ENCODE data around the gene ZNF473.
"Not testable (repeated sequence)": the region's sequence is repeated elsewhere in the genome, so short reads cannot be mapped to it uniquely, and the experiment has no call there.

DNA sequence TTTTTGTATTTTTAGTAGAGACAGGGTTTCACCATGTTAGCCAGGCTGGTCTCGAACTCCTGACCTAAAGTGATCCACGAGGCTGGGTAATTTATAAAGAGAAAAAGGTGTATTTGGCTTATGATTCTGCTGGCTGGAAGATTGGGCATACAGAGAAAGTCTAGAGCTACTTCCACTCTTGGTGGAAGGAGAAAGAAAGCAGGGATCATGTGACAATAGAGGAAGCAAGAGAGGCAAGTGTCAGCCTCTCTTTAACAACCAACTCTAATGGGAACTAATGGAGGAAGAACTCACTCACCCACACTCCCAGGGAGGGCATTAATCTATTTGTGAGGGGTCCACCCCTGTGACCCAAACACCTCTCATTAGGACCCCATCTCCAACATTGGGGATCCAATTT is 58.6 kb downstream of the ZNF473 start:
- TF ChIP-seq, protein P1, sequence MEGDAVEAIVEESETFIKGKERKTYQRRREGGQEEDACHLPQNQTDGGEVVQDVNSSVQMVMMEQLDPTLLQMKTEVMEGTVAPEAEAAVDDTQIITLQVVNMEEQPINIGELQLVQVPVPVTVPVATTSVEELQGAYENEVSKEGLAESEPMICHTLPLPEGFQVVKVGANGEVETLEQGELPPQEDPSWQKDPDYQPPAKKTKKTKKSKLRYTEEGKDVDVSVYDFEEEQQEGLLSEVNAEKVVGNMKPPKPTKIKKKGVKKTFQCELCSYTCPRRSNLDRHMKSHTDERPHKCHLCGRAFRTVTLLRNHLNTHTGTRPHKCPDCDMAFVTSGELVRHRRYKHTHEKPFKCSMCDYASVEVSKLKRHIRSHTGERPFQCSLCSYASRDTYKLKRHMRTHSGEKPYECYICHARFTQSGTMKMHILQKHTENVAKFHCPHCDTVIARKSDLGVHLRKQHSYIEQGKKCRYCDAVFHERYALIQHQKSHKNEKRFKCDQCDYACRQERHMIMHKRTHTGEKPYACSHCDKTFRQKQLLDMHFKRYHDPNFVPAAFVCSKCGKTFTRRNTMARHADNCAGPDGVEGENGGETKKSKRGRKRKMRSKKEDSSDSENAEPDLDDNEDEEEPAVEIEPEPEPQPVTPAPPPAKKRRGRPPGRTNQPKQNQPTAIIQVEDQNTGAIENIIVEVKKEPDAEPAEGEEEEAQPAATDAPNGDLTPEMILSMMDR (conservative IDR thresholded peaks at IDR 0.05; ENCODE audit: low read length) = not testable (repeated sequence)
- not testable (repeated sequence) for TF ChIP-seq EZH2phosphoT487 (IDR thresholded peaks at IDR 0.05; ENCODE audit: borderline replicate concordance, low read depth, low read length)
